ENCODE results near the gene PON1.
A peak's percentile ranks its signal among the peaks of the same experiment; 100 is the strongest.

Gene PON1

DNA sequence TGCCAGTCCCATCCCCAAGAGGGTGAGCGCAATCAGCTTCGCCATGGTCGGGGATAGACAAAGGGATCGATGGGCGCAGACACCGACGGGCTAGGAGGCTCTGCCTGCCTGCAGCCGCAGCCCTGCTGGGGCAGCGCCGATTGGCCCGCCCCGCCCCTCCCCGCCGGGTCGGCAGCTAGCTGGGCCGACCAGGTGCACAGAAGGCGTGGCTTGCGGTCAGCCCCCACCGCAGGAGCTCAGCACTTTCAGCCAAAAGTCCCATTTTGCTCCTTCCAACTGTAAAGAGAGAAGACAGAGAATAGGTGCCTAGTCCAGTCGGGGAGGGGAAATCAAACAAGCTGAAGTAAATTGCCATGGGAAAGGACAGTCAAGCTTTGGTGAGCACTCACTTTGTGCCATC lies at the start of gene PON1:
Gene PON1 (minus strand): TSS at position 102 of the 400 bp plus-strand sequence. CDS start 57 bp downstream, at position 45.
- no peak for DNase-seq

DNA sequence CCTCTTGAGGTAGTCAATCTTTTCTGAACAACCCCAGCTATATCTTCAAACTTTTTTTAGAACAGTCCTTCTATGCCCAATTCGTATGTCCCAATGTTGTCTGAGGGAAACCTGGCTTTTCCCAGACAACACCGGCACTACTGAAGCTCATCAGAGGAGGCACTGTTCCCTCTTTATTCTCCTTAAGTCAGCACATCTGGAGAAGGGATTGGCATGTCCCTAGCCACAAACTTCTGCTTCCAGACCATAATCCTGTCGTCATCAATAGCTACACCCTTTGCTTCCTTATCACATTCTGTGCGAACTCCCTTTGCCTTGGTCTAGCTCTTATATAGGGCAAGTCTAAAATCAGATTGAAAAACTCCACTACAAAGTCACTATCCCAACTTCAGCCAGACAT lies 49.0 kb upstream of the PON1 start:
- DNase-seq: no peak

DNA sequence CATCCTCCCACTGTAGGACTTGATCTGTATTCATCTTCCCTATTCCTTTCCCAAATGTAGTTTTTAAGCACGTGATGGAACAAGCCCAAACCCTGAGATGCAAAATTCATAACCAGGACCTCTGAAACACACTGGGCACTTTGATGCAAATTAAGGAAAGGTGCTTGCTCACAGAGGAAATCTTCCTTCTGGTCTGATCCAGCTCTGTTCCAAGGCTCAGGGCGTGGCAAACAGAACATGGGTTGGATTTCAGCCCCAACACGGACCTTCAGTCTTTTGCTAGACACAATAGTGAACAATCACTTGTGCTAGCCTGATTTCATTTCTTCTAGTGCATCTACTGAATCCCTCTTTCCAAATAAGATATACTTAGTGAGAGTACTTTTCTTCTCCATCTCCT lies 43.9 kb upstream of the PON1 start:
- DNase-seq: no peak

DNA sequence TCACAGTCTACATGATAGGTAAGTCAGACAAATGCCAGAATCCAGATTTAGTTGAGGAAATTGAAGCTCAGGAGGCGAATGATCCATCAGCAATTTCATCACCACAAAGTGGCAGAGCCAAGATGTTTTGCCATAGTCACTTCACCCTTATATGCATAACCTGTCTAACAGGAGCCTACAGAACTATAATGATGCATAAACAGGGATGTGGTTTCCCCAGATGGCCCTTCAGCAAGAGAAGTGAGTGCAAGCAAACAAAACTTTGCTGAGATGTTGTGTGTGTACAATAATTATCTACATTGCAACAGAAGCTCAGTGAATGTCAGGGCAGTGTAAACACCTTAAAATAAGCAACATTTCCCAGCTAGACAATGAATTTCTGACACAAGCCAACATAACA lies 43.3 kb upstream of the PON1 start:
- DNase-seq: no peak

DNA sequence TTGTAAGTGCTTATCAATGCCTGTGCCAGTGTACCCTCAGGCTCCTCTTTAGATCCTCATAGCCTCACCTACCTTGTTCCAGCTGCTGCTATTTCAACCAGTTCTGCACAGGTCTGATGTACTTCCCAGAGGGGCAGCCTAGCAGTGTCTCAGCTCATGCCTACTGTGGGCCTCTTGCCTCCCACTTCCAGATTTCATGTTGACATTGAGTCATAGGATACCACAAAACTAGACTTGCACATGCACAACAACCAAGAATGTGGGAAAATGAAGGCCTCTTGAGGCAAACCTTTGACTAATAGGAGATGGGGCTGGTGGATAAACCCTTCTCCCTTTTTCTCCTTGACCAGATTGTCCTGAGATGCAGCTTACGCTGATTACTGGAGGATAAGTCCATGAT lies 40.8 kb upstream of the PON1 start:
- DNase-seq: no peak

DNA sequence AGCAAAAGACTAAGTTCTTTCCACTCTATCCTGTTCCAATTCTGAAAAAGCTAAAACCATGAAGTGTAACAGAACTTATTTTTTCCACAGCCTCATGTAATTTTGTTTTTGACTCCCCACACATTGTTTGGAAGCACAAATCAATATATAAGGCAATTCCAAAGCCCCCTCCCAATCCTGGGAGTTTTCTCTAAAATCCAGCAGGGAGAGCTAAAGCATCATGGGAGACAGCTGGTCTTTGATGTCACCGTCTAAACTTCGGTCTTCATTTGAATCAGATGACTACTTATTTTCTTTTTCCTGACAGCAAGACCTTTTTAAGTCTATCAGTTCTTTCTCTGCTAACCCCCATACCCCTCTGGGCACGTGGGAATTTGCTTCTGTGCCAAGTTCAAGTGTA lies 33.3 kb upstream of the PON1 start:
- DNase-seq: no peak

DNA sequence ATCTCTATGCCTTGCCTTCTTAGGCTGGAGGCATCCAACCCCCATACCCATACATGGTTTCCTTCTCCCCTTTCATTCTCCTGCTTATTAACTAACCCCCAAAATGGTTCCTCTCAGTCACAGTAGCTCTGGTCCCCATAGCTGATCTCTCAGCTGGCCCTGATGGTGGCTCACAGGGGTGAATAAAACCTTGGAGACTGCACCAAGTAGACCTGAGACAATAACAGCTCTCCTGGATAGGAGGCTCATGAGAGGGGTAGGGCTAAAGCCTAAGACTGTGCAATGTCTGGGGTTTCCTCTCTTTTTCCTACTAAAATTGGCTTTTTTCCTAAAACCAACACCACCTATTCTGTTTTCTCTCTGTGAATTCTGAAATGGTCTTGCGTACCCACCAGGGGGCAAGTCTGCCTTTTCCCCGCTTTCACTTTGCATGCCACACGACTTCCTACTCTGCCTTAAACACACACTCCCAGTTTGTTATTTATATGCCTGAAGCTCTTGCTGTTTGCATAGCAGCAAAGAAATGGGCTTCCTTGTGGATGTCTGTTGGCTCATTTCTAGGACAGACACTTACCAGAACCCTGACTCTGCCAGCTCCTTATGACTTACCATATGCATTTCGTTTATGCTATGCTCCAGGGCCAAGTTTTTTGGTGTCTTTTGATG lies 18.4 kb upstream of the PON1 start:
- no peak for DNase-seq

DNA sequence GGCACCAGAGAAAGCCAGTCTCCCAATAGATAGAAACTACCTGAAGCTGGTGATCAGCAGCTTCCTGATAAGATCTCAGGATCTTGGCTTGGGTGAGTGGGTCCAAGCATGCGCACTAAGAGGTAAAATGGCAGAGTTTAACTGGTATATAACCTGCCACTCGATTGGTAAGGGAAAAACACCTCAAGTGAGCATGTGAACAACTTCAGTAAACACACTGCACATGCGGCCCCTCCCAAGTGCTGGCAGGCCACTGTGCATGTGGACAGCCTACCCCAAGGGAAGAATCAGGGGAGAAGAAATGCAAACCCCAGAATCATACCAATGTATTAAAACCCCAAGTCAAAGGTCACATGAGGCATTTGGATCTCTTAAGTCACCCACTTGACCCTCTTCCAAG lies 17.7 kb upstream of the PON1 start:
- no peak for DNase-seq

DNA sequence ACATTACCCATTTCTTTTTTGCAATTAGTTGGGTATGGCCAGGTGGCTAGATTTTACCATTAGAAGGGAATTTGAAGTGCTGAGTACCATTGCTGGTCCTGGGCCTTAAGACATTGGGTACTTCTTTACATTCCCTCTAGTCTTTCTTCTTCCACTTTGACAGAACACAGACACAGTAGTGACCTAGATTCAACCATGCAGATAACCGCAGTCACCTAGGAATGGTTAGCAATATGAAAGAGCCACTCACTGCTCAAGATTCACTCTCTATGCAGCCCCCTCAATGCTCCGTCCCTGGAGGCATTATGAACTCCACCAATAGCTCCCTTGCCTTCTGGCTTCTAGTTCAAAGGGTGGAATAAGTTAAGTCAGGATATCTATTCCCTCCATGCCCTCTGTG lies 16.2 kb upstream of the PON1 start:
- no peak for DNase-seq

DNA sequence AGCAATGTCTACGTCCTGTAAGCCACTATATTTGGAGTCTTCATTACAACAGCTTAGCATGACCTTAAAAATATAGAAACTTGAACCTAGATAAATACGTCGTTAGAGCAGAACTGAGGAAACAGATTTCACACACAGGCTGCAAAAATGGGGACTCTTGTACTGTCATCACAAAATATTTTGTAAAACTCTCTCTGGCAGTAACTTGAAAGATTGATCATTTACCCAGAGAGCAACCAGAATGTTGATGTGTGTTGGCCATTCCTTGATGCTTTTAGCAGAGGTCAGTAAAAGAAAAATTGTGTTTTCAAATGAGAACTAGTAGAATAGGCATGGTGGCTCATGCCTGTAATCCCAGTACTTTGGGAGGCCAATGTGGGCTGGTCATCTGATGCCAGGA lies 14.5 kb upstream of the PON1 start:
- DNase-seq: no peak

DNA sequence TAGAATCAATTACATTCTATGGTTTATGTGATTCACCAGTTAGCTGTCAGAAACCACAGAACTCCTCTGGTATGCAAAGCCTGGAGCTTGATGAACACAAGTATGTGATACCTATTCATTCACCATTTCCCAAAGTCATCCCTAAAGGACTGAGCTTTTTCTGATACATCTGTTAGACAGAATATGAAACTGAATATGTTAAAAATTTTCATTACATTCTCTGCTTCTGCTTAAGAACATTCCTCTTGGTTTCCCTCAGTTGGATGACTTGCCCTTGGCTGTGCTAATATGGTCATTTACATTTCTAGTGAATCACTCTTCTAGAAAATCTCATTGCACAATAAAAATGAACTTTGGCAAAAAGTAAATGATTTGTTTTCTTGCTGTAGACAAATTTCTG lies 10.8 kb upstream of the PON1 start:
- DNase-seq: no peak

DNA sequence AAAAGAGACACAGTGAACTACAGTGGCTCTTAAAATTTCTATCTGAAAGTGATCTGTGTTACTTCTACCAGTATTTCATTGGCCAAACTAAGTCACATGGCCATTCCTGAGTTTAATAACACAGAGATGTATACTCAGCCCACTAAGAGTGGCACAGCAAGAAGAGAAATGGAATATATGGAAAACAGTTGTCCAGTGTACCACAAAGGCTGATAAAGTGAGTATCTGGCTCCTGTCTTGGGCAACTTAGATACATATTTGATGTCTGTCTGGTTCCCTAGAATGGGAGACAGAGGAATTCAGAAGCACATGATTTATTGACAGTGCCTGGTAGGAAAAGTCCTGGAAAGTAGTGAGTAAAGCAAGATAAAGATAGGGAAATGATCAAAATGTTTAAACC lies 10.1 kb upstream of the PON1 start:
- DNase-seq: no peak

DNA sequence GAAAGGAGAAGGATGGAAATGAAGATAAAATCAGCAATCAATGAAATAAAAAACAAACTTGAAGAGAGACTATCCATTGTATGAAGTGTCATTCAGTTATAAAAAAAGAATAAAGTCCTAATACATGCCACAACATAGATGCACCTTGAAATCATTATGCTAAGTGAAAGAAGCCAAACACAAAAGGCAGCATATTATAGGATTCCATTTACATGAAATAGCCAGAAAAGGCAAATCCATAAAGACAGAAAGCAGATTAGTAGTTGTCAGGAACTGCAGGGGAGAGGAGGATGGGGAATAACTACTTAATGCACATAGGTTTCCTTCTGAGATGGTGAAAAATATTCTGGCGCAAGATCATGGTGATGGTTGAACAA lies 6.6 kb upstream of the PON1 start:
- DNase-seq: no peak

DNA sequence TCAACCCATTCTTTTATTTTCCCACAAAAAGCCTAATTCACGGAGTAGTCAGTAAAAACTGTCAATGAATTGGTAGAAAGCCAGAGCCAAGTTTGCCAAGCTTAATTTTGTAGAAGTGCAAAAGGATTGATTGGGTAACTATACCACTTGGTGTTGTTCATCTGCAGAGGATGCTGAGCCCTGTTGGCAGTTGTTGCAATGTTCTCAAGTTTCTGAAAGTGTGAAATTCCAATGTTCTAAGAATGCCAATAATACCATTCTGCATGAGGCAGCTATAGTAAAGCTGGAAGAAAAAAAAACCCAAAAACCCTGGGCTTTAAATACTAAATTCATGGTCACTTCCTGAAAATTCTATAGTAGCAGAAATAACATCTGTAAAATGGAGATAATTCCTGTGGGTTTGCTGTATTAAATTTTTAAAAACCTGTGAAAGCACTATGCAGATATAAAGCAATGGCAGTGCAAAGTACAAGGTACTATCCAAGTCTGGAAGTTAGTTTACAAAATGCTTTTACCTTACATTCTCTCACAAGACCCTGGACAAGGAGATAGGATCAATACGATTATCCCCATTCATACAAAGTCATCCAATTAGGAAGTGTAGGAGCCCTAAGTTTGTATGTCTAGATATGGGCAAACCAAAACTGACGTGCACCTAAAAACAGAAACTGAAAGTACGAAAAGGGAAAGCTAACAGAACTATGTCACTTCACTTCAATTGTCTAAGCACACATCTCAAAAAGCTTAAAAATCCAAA lies 6.0 kb upstream of the PON1 start:
- peak; percentile 9 for DNase-seq

DNA sequence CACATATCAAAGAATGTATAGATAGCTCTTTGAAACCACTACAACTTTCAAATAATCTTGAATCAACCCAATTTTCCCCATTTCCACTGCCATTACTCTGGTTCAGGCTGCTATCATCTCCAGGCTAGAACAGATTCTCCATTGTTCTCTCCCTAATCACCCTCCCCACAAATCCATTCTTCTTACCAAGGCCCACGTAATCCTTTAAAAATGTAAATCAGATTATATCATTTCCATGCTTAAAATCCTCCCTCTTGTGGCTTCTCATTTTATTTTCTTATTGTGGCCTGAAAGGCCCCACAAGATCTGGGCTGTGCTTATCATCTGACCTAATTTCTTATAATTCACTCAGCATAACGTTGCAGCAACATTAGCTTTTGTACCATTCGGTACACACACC lies 3.0 kb upstream of the PON1 start:
- no peak for DNase-seq

DNA sequence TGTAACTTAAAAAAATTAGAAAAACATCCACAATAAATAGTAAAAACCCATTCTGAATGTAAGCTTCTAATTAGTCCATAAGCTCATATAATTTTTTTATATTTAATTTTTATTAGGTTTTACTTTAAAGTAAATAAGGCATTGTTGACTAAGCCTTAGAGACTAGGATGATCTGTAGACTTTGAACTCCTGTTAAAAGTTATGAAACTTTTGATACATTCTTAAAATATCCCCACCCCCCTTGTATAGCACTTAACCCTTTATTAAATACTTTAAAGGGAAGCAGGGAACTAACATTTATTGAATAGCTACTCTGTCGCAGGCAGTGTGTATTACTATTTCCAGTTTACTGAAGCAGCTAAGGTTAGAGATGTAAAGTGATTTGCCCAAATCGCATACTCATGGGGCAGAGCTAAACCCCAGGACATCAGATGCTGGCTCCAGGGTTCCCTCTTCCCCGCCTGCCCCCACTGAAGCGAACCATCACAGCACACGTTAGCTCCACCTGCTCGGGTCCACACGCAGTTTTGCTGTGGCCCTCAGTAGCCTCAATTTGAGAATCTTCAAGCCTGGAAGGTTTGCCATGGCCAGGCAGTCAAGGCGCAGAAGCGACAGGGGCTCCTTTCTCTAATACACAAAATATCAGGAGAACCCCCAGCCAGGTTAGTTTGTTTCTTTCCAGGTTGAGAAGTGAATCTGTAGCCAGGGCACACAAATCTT lies 762 bp downstream of the PON1 start:
- no peak for DNase-seq

DNA sequence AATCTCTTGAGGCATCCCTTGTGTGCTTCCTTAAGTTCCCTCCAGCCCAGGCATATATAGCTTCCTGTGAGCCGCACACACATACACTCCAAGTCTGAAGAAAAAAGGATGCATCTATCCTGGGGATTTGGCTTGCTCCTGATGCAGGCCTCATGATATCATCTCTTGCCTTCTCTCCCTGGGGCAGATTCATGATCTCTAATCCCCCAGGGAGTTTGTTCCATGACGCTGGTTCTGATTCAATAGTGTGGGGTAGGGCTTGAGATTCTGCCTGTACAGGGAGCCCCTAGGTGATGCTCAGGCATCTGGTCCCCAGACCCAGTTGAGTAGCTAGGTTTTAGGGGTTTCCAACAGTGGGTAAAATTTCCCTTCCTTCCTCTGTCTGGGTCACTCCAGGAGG lies 1.5 kb downstream of the PON1 start:
- DNase-seq: no peak

DNA sequence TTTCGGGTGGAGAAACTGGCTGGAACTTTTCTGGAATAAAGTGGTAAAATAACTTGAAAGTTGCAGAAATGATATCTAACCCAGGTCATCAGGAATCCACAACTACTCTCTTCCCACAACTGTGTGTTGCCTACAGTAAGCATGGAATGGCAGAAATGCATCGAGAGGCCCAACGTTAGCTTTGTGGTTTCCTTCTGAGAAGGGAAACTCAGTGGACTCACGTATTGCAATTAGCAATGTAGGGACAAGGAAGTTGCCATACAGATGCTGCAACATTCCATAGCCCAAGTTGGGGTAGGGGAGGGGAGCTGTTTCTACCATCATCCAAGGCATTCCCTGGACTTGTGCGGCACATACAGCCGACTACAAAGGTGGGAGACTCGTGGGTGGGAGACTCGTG lies 1.9 kb downstream of the PON1 start:
- DNase-seq: no peak

DNA sequence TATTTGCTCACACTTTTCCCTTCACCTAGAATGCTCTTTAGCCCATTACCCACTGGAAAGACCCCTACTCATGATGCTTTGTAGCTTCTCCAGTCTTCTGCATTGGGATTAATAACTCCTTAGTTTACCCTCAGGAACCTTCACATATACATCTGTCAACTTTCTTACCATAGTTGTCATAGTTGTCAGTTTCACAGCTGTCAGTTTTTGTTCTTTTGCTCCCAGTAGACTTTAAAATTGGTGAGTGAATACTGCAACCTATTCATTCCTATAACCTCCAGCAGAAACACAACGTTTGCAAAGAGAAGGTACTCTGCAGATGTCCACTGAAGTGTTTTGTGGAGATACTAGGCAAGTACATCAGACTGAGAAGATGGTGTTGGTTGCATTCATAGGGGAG lies 2.6 kb downstream of the PON1 start:
- no peak for DNase-seq

DNA sequence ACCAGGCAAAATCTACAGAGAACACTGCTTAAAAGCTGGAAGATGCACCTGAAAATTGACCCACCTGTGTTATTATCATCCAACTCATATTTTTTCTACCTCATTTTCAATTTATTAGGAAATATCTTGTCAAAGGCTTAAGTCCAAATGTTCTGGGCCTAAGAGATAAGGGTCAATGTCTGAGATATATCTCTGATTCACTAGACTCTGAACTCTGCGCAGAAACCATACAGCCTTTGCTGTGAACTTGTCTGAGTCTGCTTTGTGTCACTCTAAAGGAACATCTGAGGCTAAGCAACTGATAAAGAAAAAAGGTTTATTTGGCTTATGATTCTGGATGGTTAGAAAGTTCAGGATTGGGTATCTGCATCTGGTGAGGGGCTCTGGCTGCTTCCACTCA lies 3.7 kb downstream of the PON1 start:
- DNase-seq: no peak

DNA sequence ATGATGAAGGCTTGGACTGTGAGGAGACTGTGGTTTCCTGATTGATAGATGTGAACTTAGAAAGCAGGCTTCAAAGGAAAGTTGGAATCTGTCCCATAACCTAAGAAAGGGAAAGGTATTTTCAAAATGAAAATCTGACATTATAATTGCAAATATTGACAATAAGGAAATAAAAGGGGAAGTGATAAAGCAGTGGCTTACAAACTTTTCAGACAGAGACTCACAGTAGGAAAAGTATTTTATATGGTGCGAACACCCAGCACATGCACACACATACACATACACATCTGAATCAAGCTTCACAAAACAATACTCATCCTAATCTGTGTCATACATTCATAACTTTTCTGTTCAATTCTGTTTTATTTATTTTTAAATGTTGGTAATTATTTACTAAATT lies 4.8 kb downstream of the PON1 start:
- no peak for DNase-seq

DNA sequence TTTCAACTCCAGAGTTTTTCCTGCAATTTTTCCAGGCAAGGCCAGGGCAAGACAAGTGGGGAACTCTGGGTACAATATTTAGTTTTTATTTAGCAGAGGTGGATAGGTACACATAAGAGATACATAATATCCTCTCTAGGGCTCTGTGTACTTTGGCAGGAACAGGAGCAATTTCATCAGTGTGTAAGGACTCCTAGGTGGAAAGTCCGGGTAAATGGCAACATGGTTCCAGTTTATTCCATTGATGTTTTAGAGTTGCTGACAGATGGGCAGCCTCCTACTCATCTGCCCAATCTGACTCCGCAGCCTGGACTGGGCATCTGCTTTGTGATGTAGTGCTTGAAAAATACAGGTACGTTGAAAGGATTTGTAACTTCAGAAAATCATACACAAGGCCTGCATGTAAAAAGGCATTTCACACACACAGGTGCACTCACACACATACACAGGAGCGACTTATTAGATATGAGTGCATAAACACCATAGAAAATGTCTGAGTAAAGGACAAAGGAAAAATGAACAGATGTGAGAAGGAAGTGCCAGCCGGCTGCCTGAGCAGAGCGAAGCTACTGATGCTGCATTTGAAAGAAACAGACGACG lies 5.7 kb downstream of the PON1 start:
- DNase-seq: no peak

DNA sequence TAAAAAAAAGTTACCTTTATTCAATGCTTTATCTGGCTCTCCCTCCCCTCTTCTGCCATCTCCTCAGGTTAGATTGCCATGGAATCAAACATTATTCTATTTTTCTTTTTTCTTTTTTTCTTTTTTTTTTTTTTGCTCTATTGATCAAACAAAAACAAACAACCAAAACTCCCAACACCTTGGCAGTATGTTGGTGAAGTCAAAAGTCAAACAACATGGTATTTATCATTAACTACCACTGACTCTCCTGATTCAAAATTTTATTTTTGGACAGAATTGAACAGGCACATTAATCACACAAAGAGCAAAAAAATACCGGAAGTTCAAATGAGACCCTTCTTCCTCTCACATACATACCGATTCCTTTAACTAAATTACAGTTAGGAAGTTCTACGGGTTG lies 6.4 kb downstream of the PON1 start:
- no peak for DNase-seq

DNA sequence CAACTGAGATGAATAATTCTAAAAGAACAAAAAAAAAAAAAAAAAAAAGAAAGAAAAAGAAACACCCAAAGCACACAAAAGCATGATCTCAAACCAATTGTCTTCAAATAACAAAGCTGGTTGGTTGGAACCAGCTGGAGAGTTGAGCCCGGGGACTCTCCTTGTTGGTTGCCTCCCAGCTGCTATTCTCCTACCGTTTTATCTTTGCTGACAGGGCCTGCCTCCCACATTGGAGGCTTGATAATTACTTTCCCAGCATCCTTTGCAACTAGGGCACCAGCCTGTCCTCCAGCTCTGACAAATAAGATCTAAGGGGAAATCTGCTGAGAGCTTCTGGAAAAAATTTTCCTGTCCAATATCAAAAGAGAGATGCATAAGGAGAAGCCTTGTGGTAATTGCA lies 6.8 kb downstream of the PON1 start:
- no peak for DNase-seq
